ENCODE data around the gene GPR63. TPM values are rescaled to one million over a fixed set of nuclear protein-coding genes. Genes with fewer than 3 reads are reported as not detected.
"Not testable (repeated sequence)": the region's sequence is repeated elsewhere in the genome, so short reads cannot be mapped to it uniquely, and the experiment has no call there.

Gene GPR63, protein sequence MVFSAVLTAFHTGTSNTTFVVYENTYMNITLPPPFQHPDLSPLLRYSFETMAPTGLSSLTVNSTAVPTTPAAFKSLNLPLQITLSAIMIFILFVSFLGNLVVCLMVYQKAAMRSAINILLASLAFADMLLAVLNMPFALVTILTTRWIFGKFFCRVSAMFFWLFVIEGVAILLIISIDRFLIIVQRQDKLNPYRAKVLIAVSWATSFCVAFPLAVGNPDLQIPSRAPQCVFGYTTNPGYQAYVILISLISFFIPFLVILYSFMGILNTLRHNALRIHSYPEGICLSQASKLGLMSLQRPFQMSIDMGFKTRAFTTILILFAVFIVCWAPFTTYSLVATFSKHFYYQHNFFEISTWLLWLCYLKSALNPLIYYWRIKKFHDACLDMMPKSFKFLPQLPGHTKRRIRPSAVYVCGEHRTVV
- total RNA-seq: 0.79 TPM
- long read RNA-seq, partial matches to known transcripts: 0 of 1 reads
- long read RNA-seq, other reads (novel, unspliced or antisense): 1 of 1 reads

DNA sequence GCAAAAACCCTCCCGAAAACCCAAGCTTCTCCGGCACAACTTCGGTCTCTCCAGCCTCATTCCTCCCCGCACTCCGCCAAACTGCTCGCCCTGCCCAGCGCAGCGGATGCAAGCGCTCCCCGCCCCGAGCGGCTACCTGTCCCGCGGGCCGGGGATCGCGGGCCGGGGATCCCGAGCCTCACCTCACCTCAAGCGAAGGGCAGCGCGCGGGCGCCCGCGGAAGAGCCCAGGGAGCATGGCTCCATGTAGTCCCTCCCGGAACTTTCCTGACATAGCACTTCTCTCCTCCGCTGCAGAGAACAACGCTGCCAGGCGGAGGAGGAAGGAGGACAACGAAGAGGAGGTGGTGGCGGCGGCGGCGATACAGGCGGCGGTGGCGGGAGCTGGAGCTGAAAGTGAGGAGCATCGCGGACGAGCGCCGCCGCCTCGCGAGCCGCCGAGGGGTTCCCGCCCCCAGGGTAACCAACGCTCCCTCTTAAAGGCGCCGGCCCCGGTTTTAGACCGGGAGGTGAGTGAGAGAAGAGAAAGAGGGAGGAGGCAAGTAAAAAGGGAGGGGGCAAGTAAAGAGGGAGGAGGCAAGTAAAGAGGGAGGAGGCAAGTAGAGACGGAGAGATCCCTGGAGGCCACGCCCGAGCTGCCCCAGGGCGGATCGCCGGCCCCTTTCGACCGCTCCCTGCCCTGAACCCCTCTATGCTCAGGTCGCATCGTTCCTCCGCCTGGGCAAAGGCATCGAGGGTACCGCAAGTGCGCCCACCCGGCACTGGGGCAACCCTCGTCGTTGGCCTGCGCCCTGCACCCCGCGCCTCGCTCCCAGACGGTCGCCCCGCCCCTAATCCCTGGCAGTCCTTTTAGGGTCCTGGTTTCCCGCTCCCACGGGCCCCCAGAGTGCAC, at the start of gene GPR63:
TSS of gene GPR63 (minus strand) at position 397 of the 891 bp plus-strand sequence. CDS start 37,746 bp downstream, outside the sequence.
- ATAC-seq (peak; percentile 94), DNase-seq (peak; percentile 78)
- intact Hi-C loops (cut with micrococcal nuclease): no loop called here

DNA sequence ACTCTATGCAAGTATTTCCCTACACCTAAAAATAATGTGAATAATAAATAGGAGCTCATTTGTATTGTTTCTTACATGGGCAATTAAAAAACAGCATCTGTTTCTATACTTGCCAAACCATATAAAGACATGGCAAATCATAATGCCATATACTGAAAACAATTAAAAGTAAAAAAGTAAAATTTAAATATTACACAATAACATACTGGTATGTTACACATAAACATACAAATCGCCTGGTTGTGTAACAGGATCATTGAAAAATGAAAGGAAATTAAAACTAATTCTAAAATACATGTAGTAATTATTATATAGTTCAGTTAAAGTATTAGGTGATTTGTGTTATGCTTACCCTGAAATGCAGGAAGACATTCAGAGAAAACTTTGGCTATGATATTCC, 49.2 kb upstream of the GPR63 start:
- DNase-seq: no peak
- ATAC-seq: no peak
- intact Hi-C loops (cut with micrococcal nuclease): no loop called here

DNA sequence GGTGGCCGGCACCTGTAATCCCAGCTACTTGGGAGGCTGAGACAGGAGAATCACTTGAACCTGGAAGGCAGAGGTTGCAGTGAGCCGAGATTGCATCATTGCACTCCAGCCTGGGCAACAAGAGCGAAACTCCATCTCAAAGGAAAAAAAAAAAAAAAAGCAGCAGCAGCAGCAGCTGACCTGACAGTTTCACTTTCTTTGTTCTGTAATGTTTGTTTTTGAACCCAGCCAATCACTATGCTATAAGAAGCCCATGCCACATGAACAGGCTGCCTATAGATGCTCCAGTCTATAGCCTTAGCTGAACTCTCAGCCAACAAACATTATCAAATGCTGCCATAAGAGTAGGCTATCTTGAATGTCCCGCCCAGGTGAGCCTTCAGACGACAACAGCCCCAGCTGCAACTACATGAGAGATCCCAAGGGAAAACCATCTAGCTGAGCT, 47.9 kb upstream of the GPR63 start:
- intact Hi-C loops (cut with micrococcal nuclease); ATAC-seq; DNase-seq: not testable (repeated sequence)

DNA sequence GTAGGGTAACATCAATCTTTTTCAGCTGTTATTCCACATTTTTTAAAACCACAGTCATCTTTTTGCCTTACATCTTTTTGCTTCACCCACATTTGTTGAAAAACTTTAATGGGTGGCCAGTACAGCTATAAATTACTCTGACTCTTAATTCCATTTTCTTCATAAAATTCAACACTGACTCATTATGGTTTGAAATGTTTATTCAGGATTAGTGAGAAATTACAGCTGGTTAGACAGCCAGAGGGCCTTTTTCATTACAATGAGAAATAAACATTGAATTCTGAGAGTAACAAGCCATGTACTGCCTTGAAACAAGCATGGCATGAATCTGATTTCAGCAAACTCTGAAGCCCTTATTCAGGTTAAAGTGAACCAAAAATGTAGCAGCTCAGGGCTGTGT, 40.9 kb upstream of the GPR63 start:
- intact Hi-C loops (cut with micrococcal nuclease): no loop called here
- ATAC-seq: no peak
- DNase-seq: no peak

DNA sequence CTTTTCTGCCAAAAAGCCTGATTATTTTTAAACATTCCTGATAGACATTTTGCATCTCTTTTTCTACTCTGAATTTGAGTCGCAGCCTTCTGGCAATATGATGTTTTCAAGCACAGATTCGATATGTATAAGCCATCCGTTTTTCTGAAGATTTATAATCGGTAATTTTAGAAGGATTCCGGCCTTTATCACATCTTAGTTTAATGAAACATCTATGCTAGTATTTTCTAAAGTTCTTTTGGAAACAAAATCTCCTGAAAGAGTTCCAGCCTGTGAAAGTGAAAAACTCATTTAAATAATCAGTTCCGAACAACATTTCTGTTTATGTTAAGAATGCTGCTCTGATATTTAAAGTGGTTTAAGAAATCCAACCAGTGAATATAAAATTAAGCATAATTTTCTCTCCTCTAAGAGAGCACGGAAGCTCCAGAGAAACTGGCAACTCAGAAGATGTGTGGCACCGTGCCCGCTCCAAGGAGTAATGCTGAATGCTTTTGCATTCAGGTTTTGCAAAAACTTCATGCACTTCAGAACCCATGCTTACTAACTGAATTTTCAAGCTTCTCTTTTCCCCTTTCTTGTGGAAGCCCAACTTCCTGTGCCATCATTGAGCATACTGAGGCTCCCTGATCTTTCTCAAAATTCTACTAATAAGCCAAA, 39.7 kb upstream of the GPR63 start:
- no peak for ATAC-seq
- intact Hi-C loops (cut with micrococcal nuclease): no loop called here
- no peak for DNase-seq

DNA sequence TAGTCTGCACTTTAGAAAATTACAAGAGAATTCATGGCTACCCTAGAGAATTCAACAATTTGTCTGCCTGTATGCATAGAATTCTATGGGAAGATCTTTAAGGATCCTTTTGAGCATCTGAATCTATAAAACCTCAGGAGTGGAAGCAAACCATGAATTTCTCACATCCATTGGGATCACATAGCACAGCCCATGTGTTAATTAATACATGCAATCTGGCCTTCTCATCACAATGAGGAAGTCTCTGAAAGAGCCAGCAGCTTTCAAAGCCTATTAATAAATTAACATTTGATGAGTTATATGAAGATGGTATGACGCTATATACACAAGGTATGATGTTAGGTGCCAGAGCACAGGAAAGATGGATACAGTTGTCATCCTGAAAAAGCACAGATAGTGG, 35.7 kb upstream of the GPR63 start:
- no peak for ATAC-seq
- DNase-seq: no peak
- intact Hi-C loops (cut with micrococcal nuclease): no loop called here

DNA sequence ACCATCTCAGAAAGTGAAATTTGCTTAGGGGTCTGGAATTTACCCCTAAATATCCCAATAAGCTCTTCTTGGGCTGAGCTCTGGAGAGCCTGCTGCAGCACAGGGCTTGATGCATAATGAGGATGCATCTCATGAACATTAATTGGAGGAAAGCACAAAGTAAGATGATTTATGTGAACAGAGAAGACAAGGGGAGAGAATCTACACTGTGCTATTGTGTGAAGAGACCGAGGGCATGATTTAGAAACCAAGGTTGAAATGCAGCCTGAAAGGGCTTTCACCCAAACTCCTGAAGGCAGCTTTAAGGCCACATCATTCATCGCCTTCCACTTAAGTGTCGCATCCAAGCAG, 27.8 kb upstream of the GPR63 start:
- ATAC-seq: no peak
- DNase-seq: no peak
- intact Hi-C loops (cut with micrococcal nuclease): no loop called here

DNA sequence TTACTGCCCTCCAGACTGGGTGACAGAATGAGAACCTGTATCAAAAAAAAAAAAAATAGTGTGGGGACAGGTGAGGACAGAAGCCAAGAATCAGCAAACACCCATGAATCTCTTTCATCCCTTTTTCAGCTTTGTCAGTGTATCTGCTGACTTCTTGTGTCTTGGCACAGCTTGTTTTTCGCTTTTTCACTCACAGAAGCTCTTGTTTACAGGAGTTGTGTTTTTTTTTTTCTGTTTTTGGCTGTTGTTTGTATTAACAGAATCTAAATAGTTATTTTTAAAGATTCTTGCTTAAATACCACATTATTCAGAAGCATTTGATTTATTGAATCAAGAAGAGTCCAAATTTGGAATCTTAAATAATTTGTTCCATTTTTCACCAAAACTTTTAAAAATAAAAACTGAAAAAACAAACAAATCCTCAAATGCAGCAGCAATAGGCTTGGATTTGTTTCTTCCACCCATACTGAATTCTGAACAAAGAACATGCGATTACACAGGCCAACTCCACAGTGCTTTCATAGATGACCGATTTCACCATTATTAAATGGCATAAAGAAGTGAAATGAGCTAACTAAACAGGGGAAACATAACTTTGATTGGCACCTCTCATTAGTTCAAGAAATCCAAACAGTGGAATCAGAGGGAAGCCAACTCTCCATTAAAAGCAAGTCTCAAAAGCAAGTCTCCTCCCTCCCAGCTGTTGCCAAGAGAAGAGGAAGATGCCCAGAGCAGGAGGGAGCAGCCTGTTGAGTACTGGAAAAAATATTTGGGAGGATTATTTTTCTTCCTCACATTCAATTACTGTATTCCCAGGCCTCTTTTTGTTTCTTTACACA, 27.2 kb upstream of the GPR63 start:
- DNase-seq (no peak), ATAC-seq (no peak)
- intact Hi-C loops (cut with micrococcal nuclease): no loop called here

DNA sequence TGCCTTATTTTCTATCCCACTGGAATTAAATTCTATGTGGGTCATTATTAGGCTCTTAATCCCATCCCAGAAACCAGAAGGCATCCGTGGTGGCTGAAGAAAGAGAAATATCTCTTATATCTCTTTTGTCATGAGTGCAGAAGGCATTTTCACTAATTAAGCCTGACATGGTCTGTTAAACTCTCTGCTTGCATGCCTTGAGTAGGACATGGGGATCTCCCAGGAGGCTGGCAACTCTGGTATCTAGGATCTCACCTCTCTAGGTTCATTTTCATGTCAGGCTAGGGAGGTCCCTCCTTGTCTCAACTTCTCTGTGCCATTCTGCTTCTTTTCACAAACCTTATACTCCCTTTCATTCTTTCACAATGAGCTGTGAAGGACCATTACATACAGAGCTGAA, 25.3 kb upstream of the GPR63 start:
- intact Hi-C loops (cut with micrococcal nuclease): no loop called here
- ATAC-seq (no peak), DNase-seq (no peak)

DNA sequence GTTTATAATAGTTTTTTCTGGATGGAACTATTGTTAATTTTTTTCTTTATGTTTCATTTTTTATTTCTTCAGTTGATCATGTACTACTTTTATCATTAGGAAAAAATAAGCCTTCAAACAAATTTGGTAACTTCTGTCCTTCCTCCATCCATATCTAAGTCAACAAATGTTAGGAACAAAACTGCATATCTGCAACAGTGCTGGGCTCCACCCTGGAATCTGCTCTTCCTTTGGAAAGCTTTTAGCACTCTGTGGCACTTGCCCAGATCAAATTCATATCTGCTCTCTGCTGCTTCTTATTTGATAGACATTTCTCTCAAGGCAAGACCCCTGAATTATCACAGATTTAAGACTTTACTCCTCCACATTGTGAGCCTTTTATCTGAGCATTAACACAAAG, 24.3 kb upstream of the GPR63 start:
- DNase-seq: no peak
- intact Hi-C loops (cut with micrococcal nuclease): no loop called here

DNA sequence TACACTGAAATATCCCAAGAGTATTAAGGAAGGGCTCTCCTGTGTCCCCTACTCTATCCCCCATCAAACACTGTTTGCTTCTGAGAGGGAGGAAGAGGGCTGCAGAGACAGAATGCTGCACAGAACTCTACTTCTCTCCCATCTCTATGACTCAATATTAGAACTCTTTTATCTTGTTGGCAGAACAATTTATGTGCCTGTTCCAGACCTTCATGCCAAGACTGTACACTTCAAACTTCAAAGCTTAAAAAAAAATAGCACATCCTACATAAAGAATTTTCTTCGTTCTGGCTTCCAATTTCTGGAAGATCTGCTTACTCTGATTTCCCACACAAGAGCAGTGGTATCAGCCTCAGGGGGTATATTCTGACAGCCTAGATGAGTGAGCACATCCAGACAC, 19.6 kb upstream of the GPR63 start:
- intact Hi-C loops (cut with micrococcal nuclease): no loop called here
- peak; percentile 67 for ATAC-seq
- DNase-seq: no peak

More for the DNA sequence above, 24.3 kb upstream of the GPR63 start:
- no peak for ATAC-seq

DNA sequence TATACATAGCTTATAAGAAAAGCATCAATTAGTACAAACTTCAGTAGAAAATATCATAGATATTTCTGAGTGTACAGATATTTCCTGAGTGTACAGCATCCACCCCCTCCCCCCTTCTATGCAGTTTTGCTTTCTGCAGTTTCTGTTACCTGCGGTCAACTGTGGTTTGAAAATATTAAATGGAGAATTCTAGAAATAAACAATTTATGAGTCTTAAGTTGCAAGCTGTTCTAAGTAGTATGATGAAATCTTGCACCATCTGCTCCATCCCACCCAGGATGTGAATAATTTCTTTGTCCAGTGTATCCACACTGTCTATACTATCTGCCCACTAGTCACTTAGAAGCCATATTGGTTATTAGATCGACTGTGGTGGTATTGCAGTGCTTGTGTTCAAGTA, 15.8 kb upstream of the GPR63 start:
- DNase-seq (no peak), ATAC-seq (no peak)
- intact Hi-C loops (cut with micrococcal nuclease): no loop called here

DNA sequence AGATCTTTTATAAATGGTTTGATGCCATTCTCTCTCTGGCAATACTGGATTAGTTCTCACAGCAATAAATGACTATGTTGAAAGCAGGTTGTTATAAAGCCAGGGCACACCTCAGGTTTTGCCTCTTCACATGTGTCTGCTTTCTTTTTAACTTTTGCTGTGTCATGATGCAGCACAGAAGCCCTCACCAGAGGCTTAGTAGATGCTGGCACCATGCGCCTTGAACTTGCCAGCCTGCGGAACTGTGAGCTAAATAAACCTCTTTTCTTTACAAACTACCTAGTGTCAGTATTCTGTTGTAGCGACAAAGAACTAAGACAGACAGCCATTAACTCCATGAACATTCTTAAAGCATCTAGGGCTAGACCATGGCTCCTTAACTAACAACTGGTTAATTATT, 15.3 kb upstream of the GPR63 start:
- DNase-seq (no peak), ATAC-seq (no peak)
- intact Hi-C loops (cut with micrococcal nuclease): no loop called here

DNA sequence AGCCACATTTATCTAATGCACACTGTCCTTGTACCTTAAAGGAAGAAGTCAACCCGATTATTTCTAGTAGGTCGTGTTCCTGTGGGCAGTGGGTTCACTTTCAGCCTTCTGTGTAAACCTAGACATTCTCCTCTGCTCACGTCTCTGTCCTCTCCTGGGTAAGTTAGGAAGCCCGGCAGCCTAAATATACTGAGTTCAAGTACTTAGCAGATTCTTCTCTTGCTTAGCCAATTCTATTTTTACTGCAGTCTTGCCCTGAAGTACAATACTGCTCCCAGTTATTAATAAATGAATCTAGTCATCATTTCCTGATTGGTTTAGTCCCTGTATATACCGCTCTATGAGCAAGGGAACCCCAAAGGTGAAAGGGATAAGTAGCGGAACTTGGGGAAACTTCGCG, 14.6 kb upstream of the GPR63 start:
- DNase-seq (no peak), ATAC-seq (peak; percentile 98)
- intact Hi-C loops (cut with micrococcal nuclease): no loop called here

DNA sequence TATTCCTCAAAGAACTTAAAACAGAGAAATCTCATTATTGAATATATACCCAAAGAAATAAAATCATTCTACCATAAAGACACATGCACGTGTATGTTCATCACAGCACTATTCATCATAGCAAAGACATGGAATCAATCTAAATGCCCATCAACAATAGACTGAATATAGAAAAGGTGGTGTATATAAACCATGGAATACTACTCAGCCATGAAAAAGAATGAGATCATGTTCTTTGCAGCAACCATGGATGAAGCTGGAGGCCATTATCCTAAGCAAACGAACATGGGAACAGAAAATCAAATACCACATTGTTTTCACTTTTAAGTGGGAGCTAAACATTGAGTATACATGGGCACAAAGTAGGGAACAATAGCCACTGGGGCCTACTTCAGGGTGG, 12.3 kb upstream of the GPR63 start:
- no peak for ATAC-seq
- DNase-seq: no peak
- intact Hi-C loops (cut with micrococcal nuclease): no loop called here

DNA sequence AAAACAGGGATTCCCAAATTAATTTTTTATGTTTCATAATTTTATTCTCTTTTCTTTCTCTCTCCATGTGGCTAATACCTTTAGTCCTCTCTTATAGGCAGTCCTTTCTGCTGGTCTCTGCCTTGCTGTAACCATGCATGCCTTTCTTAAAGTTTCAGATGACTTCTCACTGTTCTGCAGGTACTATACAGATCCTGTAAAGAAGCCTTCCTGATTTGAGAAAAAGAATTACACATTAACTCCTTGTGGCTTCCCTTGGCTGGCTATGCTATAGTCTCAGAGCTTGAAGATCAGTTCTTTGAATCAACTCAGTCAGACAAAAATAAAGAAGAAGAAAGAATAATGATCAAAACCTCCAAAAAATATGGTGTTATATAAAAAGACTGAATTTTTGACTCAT, 7.3 kb upstream of the GPR63 start:
- intact Hi-C loops (cut with micrococcal nuclease): no loop called here
- ATAC-seq (no peak), DNase-seq (no peak)

DNA sequence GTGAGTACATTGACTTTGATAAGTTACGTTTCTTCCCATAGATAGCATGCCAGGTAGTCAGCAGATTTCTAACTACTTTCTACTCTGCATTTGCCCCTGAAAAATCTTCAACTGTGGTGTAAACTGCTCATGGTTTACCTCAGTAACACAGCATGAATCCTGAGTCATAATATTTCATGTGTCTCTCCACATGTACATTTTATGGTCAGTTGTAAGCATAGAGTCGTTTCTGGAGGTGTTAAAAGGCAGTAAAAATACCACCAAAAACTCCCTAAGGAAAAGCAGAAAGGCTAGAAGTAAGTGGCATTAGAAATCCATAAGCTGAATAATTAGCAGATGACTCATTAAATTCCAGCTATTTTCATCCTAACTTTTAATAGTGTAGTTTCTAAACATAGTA, 4.1 kb upstream of the GPR63 start:
- DNase-seq (no peak), ATAC-seq (no peak)
- intact Hi-C loops (cut with micrococcal nuclease): no loop called here

DNA sequence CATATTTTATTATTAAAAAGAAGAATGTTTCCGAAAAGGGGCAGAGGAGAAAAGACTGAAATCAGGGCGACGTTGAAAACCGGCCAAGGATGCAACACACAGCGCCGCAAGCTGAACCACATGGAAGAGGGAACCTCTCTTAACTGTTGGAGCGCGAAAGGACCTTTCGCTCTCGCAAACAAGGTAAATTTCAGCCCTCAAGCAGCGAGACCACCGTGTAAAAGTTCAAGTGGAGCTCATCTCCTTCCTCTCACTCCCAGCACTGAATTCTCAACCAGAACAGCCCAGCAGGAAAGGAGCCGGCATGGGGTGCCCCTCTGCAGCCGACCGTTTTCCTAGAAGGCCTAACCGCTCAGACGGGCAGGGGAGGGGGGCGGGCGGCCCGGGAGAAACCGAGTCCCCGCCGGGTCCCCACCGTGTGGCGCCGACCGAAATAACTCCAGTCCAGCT, 621 bp downstream of the GPR63 start:
- intact Hi-C loops (cut with micrococcal nuclease): no loop called here
- peak; percentile 59 for ATAC-seq
- no peak for DNase-seq

DNA sequence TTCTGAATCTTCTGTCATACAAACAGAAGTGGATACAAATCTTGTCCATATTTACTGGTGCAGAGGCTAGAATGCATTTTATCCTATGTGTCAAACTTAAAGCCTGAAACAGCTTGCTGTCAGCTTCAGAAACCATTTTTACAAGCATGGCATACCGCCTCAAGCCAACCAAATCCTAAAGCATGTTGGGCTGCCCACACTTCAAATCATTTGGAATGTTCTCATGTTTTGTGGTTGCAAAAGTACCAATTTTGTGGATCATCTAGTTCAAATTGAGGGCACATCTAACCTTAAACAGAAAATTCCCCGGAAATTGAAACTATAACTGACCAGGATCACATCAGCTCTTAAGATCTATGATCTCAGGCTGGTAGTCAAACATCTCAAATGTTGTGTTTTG, 3.2 kb downstream of the GPR63 start:
- DNase-seq (no peak), ATAC-seq (no peak)
- intact Hi-C loops (cut with micrococcal nuclease): no loop called here
